NCI-H2196 (cell line): ENCODE results near the gene PROB1.
A peak's percentile ranks its signal among the peaks of the same experiment; 100 is the strongest.
"Not testable (repeated sequence)": the region's sequence is repeated elsewhere in the genome, so short reads cannot be mapped to it uniquely, and the experiment has no call there.

ENCODE experiments used
- DNase-seq: peaks from one replicate; lab custom pipeline; 2025; ENCODE audit not compliant: unreplicated experiment; lab: John Stamatoyannopoulos, UW

Gene PROB1

GRCh38 chr5:139393497-139394122 is 1.3 kb downstream of the PROB1 start:
- no peak for DNase-seq

GRCh38 chr5:139392678-139393496 is 2.0 kb downstream of the PROB1 start:
- DNase-seq = peak; percentile 76

GRCh38 chr5:139392324-139392677 is 2.6 kb downstream of the PROB1 start:
- DNase-seq = no peak

GRCh38 chr5:139391570-139392323 is 3.2 kb downstream of the PROB1 start:
- DNase-seq = no peak

GRCh38 chr5:139390639-139391569 is 4.0 kb downstream of the PROB1 start:
- no peak for DNase-seq

- DNase-seq = no peak
Observed at GRCh38 chr5:139389701-139390638, 4.9 kb downstream of the PROB1 start, which contains the start of gene MZB1. Gene MZB1, minus strand, starts transcription at chr5:139389913. Its CDS starts 57 bp downstream, at chr5:139389856.

- no peak for DNase-seq
Observed at GRCh38 chr5:139388198-139388821, 6.6 kb downstream of the PROB1 start.

- DNase-seq = no peak
Observed at GRCh38 chr5:139387611-139388197, 7.2 kb downstream of the PROB1 start.

- not testable (repeated sequence) for DNase-seq
Observed at GRCh38 chr5:139386956-139387355, 7.9 kb downstream of the PROB1 start.

GRCh38 chr5:139386050-139386438 is 8.9 kb downstream of the PROB1 start:
- no peak for DNase-seq

GRCh38 chr5:139385061-139386049 is 9.5 kb downstream of the PROB1 start:
- DNase-seq = no peak

GRCh38 chr5:139384591-139385051 is 10.3 kb downstream of the PROB1 start:
- no peak for DNase-seq

GRCh38 chr5:139383993-139384590 is 10.8 kb downstream of the PROB1 start:
- DNase-seq = no peak

GRCh38 chr5:139383275-139383992 is 11.5 kb downstream of the PROB1 start, which contains the start of gene SLC23A1:
Gene SLC23A1, minus strand, starts transcription at chr5:139383297. Its CDS starts 44 bp downstream, at chr5:139383253.
- no peak for DNase-seq

- DNase-seq = no peak
Observed at GRCh38 chr5:139382807-139383206, 12.1 kb downstream of the PROB1 start.
